ENCODE results near the gene GPR101. TPM values are rescaled to one million over a fixed set of nuclear protein-coding genes. Genes with fewer than 3 reads are reported as not detected.
"Not testable (repeated sequence)": the region's sequence is repeated elsewhere in the genome, so short reads cannot be mapped to it uniquely, and the experiment has no call there.

The GPR101 gene
- total and polyA plus RNA-seq, 10 donors: not detected

DNA sequence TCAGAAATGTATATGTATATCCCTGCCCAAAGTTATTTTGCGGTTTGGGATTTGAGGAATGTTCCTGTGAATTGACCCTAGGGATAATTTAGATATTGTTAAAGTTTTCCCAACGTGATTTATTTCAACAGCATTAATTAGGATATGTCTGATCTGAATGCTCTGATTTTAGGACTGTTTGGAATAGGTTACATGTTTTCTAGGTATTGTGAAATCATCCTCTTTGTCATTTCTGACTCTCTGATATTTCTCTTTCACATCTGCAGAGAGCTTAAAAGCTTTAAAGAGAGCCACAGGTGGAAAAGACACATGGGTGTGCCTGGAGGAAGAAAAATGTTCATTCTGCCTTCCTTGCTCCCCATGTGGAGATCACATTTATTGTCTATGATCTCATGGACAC is 5.1 kb downstream of the GPR101 start:
- no peak for TF ChIP-seq POLR2A (IDR thresholded peaks at IDR 0.05)
- TF ChIP-seq, protein P1, sequence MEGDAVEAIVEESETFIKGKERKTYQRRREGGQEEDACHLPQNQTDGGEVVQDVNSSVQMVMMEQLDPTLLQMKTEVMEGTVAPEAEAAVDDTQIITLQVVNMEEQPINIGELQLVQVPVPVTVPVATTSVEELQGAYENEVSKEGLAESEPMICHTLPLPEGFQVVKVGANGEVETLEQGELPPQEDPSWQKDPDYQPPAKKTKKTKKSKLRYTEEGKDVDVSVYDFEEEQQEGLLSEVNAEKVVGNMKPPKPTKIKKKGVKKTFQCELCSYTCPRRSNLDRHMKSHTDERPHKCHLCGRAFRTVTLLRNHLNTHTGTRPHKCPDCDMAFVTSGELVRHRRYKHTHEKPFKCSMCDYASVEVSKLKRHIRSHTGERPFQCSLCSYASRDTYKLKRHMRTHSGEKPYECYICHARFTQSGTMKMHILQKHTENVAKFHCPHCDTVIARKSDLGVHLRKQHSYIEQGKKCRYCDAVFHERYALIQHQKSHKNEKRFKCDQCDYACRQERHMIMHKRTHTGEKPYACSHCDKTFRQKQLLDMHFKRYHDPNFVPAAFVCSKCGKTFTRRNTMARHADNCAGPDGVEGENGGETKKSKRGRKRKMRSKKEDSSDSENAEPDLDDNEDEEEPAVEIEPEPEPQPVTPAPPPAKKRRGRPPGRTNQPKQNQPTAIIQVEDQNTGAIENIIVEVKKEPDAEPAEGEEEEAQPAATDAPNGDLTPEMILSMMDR (IDR thresholded peaks at IDR 0.05 in 8 of 11, conservative IDR thresholded peaks at IDR 0.05 in 3 of 11): no peak
- TF ChIP-seq POLR2AphosphoS5 (IDR thresholded peaks at IDR 0.05): no peak
- Histone ChIP-seq H3K4me3 (no peak overlapping the region), H3K27ac (no peak overlapping the region), H3K9me3 (no peaks in the 10 kb centered on the region), H3K36me3 (no peaks in the 10 kb centered on the region), H3K4me1 (peaks cover 0 to 26% (median 16%) of the 10 kb centered on the region in 6 donors), H3K27me3 (replicated peaks in 1 of 7) (peaks cover 0 to 45% (median 31%) of the 10 kb centered on the region in 7 donors)
- WGBS, 5 donors: 27 to 81% (median 70%) methylated on average over 2 of the region's 2 CpGs
- DNase-seq: no peak
- intact Hi-C loops (cut with DNase I; ENCODE audit: low total_unique reads): no loop called here

DNA sequence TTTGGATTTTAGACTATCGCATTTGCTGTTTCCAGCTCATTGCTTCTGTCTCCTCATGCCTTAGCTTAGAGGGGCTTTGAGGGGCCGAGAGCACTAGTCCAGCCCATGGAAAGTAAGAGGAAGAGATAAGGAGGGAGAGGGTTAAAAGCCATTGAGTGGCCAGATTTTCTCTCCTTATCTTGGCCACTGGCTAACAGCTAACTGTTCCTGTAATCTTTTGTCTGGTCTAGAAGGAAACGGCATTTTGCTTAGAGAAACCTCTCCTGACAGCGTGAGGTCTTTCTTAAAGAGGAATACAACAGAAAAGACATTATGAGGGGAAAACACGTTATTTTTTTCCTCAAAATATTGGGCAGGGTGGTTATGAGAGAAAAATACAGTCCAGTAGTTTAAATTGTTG is 7.9 kb downstream of the GPR101 start:
- Histone ChIP-seq H3K4me3 (no peak overlapping the region), H3K27ac (no peak overlapping the region), H3K36me3 (no peaks in the 10 kb centered on the region), H3K27me3 (replicated peaks in 1 of 7) (peaks cover 0 to 17% (median 6%) of the 10 kb centered on the region in 7 donors), H3K4me1 (no peaks in the 10 kb centered on the region), H3K9me3 (no peaks in the 10 kb centered on the region)
- no peak for DNase-seq
- 21 to 42% (median 29%) methylated on average over 5 of the region's 5 CpGs for WGBS, 5 donors
- intact Hi-C loops (cut with DNase I; ENCODE audit: low total_unique reads): no loop called here
- TF ChIP-seq, protein P1 (IDR thresholded peaks at IDR 0.05 in 8 of 11, conservative IDR thresholded peaks at IDR 0.05 in 3 of 11): no peak
- TF ChIP-seq POLR2AphosphoS5 (IDR thresholded peaks at IDR 0.05) (no peak), POLR2A (IDR thresholded peaks at IDR 0.05) (no peak)

DNA sequence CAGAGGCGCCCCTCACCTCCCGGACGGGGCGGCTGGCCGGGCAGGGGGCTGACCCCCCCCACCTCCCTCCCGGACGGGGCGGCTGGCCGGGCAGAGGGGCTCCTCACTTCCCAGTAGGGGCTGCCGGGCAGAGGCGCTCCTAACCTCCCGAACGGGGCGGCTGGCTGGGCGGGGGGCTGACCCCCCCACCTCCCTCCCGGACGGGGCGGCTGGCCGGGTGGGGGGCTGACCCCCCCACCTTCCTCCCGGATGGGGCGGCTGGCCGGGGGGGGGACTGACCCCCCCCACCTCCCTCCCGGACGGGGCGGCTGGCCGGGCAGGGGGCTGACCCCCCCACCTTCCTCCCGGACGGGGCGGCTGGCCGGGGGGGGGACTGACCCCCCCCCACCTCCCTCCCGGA is 33.6 kb downstream of the GPR101 start:
- H3K27ac ChIP-seq; DNase-seq; intact Hi-C loops (cut with DNase I; ENCODE audit: low total_unique reads); H3K27me3 ChIP-seq (replicated peaks in 1 of 7); H3K36me3 ChIP-seq; H3K4me1 ChIP-seq; H3K4me3 ChIP-seq: not testable (repeated sequence)
- peaks cover 0 to 10% (median 0%) of the 10 kb centered on the region in 8 donors for H3K9me3 ChIP-seq
- 92 to 94% (median 93%) methylated on average over 6 to 20 of the region's 31 CpGs; no CpG with 5 or more reads in 2 of the 5 donors for WGBS, 5 donors

DNA sequence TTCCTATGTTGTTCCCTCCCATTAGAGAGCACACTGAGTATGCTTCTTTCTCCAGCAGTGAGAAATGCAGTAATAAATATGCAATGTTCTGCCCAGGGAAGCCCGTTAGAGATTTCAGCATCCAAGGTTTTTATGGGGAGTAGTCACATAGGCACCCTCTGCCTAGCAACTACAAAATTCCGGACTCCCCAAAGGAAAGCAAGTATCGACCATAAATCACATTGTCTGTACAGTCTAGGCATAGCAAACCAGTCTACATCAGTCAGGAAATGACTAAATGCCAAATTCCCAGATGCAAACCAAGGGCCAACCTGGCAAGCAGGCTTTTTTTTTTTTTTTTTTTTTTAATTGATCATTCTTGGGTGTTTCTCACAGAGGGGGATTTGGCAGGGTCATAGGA is 34.8 kb downstream of the GPR101 start:
- H3K4me3 ChIP-seq: no peak overlapping the region
- no peaks in the 10 kb centered on the region for H3K36me3 ChIP-seq
- H3K4me1 ChIP-seq: no peaks in the 10 kb centered on the region
- DNase-seq: no peak
- H3K27ac ChIP-seq: no peak overlapping the region
- no peaks in the 10 kb centered on the region for H3K27me3 ChIP-seq (replicated peaks in 1 of 7)
- WGBS, 5 donors: 44 to 64% (median 59%) methylated on average over 2 to 3 of the region's 3 CpGs
- intact Hi-C loops (cut with DNase I; ENCODE audit: low total_unique reads): no loop called here
- peaks cover 0 to 5% (median 0%) of the 10 kb centered on the region in 8 donors for H3K9me3 ChIP-seq
- TF ChIP-seq POLR2AphosphoS5 (IDR thresholded peaks at IDR 0.05): no peak
- TF ChIP-seq, protein P1 (IDR thresholded peaks at IDR 0.05 in 8 of 11, conservative IDR thresholded peaks at IDR 0.05 in 3 of 11): no peak
- no peak for TF ChIP-seq POLR2A (IDR thresholded peaks at IDR 0.05)

Other genes starting within 250 kb of the GPR101 start
- gene RBMX, start 153.3 kb downstream of the GPR101 start, total RNA-seq: 100 to 1,000 TPM; 132 to 286 (median 185) TPM
- 100 to 1,000 TPM; 111 to 122 (median 114) TPM for gene RBMX, start 153.3 kb downstream of the GPR101 start, polyA plus RNA-seq

Measured in spleen (tissue), 11 donors.